HEK293 (cell line): ENCODE measurements around the gene TDO2.

Experiments used
- CTCF ChIA-PET: fragments of 350-600 bp; formaldehyde crosslinking; extraction: SDS; loops from one replicate; lab custom pipeline; 2021; ENCODE audit warnings: antibody characterized with exemption; lab: Yijun Ruan, JAX
- POLR2A ChIA-PET: fragments of 300-600 bp; formaldehyde crosslinking; extraction: SDS; loops from one replicate; lab custom pipeline; 2020; ENCODE audit warnings: antibody characterized with exemption, inconsistent platforms; lab: Yijun Ruan, JAX
- H3K27ac ChIP-seq: fragments of 200-500 bp; sonication (Bioruptor generic); 2 replicates; pipeline ENCODE4 v1.5.1; 2014; ENCODE audit warnings: low read depth, low read length, control low read depth, inconsistent platforms; ENCODE audit errors: extremely low read depth
- H3K36me3 ChIP-seq, 2 experiments: fragments of 200-500 bp in 1 of 2; sonication (Bioruptor generic) in 1 of 2; 1 replicate in 1 of 2; 2 replicates in 1 of 2; pipeline ENCODE4 v1.5.1; 2014 to 2017; ENCODE audit warnings: inconsistent platforms in 2 of 2, low read length in 2 of 2; ENCODE audit not compliant: control insufficient read depth in 2 of 2, insufficient read depth in 1 of 2
- H3K4me1 ChIP-seq: fragments of 200-500 bp; sonication (Bioruptor generic); 2 replicates; pipeline ENCODE4 v1.5.1; 2014; ENCODE audit warnings: mild to moderate bottlenecking, low read length, inconsistent platforms; ENCODE audit not compliant: control insufficient read depth, insufficient read depth
- H3K4me3 ChIP-seq: 2 replicates; pipeline ENCODE4 v1.5.1; 2011; ENCODE audit warnings: low read depth, mild to moderate bottlenecking, control low read depth, low read length, moderate library complexity
- H3K9me3 ChIP-seq: fragments of 200-500 bp; sonication (Bioruptor generic); 2 replicates; pipeline ENCODE4 v1.5.1; 2014; ENCODE audit warnings: low read depth, low read length, inconsistent platforms; ENCODE audit not compliant: control insufficient read depth, insufficient read depth
- HOXD13 ChIP-seq: sonication (generic); formaldehyde crosslinking; IDR thresholded peaks from 2 replicates; pipeline ENCODE4 v1.8.0; 2022; ENCODE audit warnings: missing genetic modification reagents, borderline replicate concordance
- KLF8 ChIP-seq: fragments of 450-650 bp; formaldehyde crosslinking; IDR thresholded peaks from 2 replicates; pipeline ENCODE4 v1.5.1; 2016; ENCODE audit warnings: missing biosample characterization, missing genetic modification characterization
- OVOL3 ChIP-seq: fragments of 450-650 bp; formaldehyde crosslinking; IDR thresholded peaks from 2 replicates; pipeline ENCODE4 v1.5.1; 2016; ENCODE audit warnings: missing biosample characterization, missing genetic modification characterization
- SCRT1 ChIP-seq: fragments of 450-650 bp; formaldehyde crosslinking; IDR thresholded peaks from 2 replicates; pipeline ENCODE4 v1.5.1; 2016; ENCODE audit warnings: missing biosample characterization, missing genetic modification characterization, borderline replicate concordance
- SP2 ChIP-seq: fragments of 450-650 bp; formaldehyde crosslinking; IDR thresholded peaks from 2 replicates; pipeline ENCODE4 v1.5.1; 2016; ENCODE audit warnings: missing biosample characterization, missing genetic modification characterization
- TCF7L2 ChIP-seq: IDR thresholded peaks from 2 replicates; pipeline ENCODE4 v1.6.1; 2011; ENCODE audit warnings: low read depth, mild to moderate bottlenecking, inconsistent platforms, low read length, moderate library complexity, borderline replicate concordance
- ZBTB17 ChIP-seq: fragments of 450-650 bp; formaldehyde crosslinking; IDR thresholded peaks from 2 replicates; pipeline ENCODE4 v1.5.1; 2016; ENCODE audit warnings: missing biosample characterization, missing genetic modification characterization
- ZBTB8A ChIP-seq: fragments of 450-650 bp; formaldehyde crosslinking; IDR thresholded peaks from 2 replicates; pipeline ENCODE4 v1.5.1; 2016; ENCODE audit warnings: missing biosample characterization, missing genetic modification characterization
- ZEB2 ChIP-seq: fragments of 450-650 bp; formaldehyde crosslinking; IDR thresholded peaks from 2 replicates; pipeline ENCODE4 v1.5.1; 2016; ENCODE audit warnings: missing biosample characterization, missing genetic modification characterization
- ZNF341 ChIP-seq: fragments of 450-650 bp; formaldehyde crosslinking; IDR thresholded peaks from 2 replicates; pipeline ENCODE4; 2016; ENCODE audit warnings: low read depth, missing biosample characterization, missing genetic modification characterization
- ZNF394 ChIP-seq: fragments of 450-650 bp; formaldehyde crosslinking; IDR thresholded peaks from 2 replicates; pipeline ENCODE4 v1.5.1; 2016; ENCODE audit warnings: missing biosample characterization, missing genetic modification characterization, mild to moderate bottlenecking, moderate library complexity, borderline replicate concordance
- ZNF561 ChIP-seq: fragments of 450-650 bp; IDR thresholded peaks from 2 replicates; pipeline ENCODE4 v1.5.1; 2018; ENCODE audit warnings: missing biosample characterization, missing genetic modification characterization, borderline replicate concordance
- ZNF654 ChIP-seq: fragments of 450-650 bp; formaldehyde crosslinking; IDR thresholded peaks from 2 replicates; pipeline ENCODE4 v1.5.1; 2016; ENCODE audit warnings: low read depth, missing biosample characterization, missing genetic modification characterization
- ZNF785 ChIP-seq: fragments of 450-650 bp; formaldehyde crosslinking; IDR thresholded peaks from 2 replicates; pipeline ENCODE4 v1.5.1; 2016; ENCODE audit warnings: missing biosample characterization, missing genetic modification characterization
- TF ChIP-seq, protein P1 (sequence below): fragments of 450-650 bp; formaldehyde crosslinking; conservative IDR thresholded peaks from 2 replicates; pipeline ENCODE4 v1.5.1; 2016; ENCODE audit warnings: low read depth, missing biosample characterization, missing genetic modification characterization
- TF ChIP-seq, protein P2 (sequence below): fragments of 450-650 bp; formaldehyde crosslinking; IDR thresholded peaks from 2 replicates; pipeline ENCODE4 v1.5.1; 2016; ENCODE audit warnings: missing biosample characterization, missing genetic modification characterization
- TF ChIP-seq, protein P3 (sequence below): fragments of 450-650 bp; formaldehyde crosslinking; IDR thresholded peaks from 2 replicates; pipeline ENCODE4 v1.5.1; 2016; ENCODE audit warnings: missing biosample characterization, missing genetic modification characterization
- TF ChIP-seq, protein P4 (sequence below): fragments of 450-650 bp; formaldehyde crosslinking; IDR thresholded peaks from 2 replicates; pipeline ENCODE4 v1.5.1; 2016; ENCODE audit warnings: missing biosample characterization, missing genetic modification characterization
- TF ChIP-seq, protein P5 (sequence below): fragments of 450-650 bp; formaldehyde crosslinking; IDR thresholded peaks from 2 replicates; pipeline ENCODE4 v1.5.1; 2016; ENCODE audit warnings: missing biosample characterization, missing genetic modification characterization
- TF ChIP-seq, protein P6 (sequence below): fragments of 450-650 bp; formaldehyde crosslinking; IDR thresholded peaks from 2 replicates; pipeline ENCODE4 v1.5.1; 2016; ENCODE audit warnings: missing biosample characterization, missing genetic modification characterization

The TDO2 gene

DNA sequence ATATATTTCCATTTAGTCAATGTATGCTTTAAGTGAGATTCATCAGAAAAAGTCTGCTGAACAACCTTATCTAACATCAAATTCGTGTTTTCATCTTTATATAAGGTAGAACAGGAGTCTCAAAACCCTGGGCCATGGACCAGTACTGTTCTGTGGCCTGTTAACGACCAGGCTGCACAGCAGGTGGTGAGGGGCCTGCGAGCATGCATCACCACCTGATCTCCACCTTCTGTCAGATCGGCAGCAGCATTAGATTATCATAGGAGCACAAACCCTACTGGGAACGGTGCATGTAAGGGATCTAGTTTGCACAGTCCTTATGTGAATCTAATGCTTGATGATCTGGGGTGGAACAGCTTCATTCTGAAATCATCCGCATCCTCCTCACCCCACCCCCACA is 47.0 kb downstream of the TDO2 start (continued):
- TF ChIP-seq, protein P1, sequence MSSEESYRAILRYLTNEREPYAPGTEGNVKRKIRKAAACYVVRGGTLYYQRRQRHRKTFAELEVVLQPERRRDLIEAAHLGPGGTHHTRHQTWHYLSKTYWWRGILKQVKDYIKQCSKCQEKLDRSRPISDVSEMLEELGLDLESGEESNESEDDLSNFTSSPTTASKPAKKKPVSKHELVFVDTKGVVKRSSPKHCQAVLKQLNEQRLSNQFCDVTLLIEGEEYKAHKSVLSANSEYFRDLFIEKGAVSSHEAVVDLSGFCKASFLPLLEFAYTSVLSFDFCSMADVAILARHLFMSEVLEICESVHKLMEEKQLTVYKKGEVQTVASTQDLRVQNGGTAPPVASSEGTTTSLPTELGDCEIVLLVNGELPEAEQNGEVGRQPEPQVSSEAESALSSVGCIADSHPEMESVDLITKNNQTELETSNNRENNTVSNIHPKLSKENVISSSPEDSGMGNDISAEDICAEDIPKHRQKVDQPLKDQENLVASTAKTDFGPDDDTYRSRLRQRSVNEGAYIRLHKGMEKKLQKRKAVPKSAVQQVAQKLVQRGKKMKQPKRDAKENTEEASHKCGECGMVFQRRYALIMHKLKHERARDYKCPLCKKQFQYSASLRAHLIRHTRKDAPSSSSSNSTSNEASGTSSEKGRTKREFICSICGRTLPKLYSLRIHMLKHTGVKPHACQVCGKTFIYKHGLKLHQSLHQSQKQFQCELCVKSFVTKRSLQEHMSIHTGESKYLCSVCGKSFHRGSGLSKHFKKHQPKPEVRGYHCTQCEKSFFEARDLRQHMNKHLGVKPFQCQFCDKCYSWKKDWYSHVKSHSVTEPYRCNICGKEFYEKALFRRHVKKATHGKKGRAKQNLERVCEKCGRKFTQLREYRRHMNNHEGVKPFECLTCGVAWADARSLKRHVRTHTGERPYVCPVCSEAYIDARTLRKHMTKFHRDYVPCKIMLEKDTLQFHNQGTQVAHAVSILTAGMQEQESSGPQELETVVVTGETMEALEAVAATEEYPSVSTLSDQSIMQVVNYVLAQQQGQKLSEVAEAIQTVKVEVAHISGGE (tag by site-specific recombination): no peak
- no peak for TF ChIP-seq ZEB2 (tag by site-specific recombination)
- TF ChIP-seq ZNF654: no peak
- no peak for TF ChIP-seq ZNF785 (tag by site-specific recombination)
- TF ChIP-seq, all 188 proteins: peak for 0

DNA sequence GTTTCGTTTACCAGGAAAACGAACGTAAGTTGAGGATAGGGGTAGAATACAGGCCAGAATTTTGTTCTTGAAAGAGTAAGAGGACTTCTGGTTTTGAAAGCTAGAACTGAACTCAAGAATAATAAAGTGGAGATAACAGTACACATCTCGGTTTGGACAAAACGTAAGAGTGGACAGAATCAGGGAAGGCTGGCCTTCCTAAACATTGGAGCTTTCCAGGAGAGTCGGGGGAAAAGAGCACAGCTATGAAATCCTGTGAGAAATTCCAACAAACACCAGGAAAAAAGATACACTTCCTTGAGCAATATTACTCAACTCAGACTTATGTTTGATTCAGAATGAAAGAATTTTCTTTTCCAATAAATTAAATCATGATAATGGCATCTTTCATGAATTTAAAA is 49.0 kb downstream of the TDO2 start:
- no peak overlapping the region for H3K4me3 ChIP-seq
- no peak for TF ChIP-seq HOXD13 (CRISPR knock-in tag)
- no peak for TF ChIP-seq KLF8 (tag by site-specific recombination)
- no peak overlapping the region for H3K27ac ChIP-seq
- H3K36me3 ChIP-seq: no peaks in the 10 kb centered on the region
- no peaks in the 10 kb centered on the region for H3K9me3 ChIP-seq
- CTCF ChIA-PET: interaction anchor here (0.6 to 3.7 kb wide), 12 partner anchors 8 to 1096 kb away, joined by 3 to 32 read pairs (median 4); no protein-coding TSS in a partner anchor
- 0 out of 2 replicates have a peak, but pooled peaks cover 4% of the 10 kb centered on the region for H3K4me1 ChIP-seq
- POLR2A ChIA-PET: no interaction called here

DNA sequence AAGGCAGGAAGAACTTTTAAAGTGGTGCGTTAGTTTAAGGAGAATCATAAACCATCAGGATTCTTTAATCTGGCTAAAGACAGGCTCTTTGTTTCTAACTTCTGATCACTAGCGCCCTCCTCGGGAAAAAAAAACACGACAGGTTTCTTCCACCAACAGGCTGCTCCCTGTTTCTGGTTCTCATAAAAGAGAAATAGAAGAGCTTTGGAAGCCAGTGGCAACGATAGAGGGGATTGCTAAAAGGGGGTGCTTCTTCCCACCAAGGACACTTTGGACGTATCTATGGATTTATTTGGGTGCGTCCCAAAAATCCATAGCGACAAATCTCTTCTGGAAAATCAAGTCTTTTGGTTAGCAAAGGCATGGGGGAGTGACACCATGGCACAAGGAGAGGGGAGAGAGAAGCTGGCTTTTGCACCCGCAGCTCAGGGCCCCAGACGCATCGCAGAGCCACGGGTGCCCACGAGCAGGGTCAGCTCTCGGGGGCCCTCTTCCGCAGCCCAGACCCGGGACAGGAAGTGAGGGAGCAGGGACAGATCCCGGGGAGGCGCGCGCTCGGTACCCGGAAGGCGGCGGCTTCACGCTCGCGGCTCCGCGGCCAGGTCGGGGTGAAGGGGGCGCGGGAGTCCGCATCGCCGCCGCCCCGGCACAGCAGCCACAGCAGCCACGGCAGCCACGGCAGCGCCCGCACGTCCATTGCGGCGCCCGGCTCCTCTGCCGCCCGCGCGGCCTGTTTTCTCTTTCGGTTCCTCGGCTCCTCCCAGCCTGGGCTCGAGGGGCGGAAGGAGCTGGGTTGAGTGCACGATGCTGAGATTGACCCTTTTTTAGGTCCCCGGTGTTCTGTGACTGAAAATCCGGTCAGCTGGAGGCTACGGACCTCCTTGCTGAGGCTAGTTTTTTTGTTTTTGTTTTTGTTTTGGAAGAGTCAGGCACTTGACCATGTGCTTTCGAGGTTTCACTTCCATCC is 49.9 kb downstream of the TDO2 start, which contains the start of gene CTSO:
Gene CTSO, minus strand, starts transcription at position 716 of the 967 bp plus-strand sequence. Its CDS starts 19 bp downstream, at position 697.
- POLR2A ChIA-PET: no interaction called here
- 0 out of 2 replicates have a peak, but pooled peaks cover 4% of the 10 kb centered on the region for H3K4me1 ChIP-seq
- peak within 1 kb of the TSS; percentile 45 for H3K4me3 ChIP-seq
- peak within 1 kb of the TSS; percentile 88 for H3K27ac ChIP-seq
- no peaks in the 10 kb centered on the region for H3K36me3 ChIP-seq
- no peaks in the 10 kb centered on the region for H3K9me3 ChIP-seq
- CTCF ChIA-PET: interaction anchor here (0.6 to 3.7 kb wide), 22 partner anchors 9 to 1366 kb away, joined by 3 to 32 read pairs (median 3); no protein-coding TSS in a partner anchor
- TF ChIP-seq ZNF341: peak; percentile 65
- 0 out of 2 replicates have a peak, but pooled peaks have one; percentile 43 for TF ChIP-seq SCRT1 (tag by site-specific recombination)
- TF ChIP-seq, protein P2, sequence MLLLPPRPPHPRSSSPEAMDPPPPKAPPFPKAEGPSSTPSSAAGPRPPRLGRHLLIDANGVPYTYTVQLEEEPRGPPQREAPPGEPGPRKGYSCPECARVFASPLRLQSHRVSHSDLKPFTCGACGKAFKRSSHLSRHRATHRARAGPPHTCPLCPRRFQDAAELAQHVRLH (tag by site-specific recombination): no peak
- TF ChIP-seq, protein P3, sequence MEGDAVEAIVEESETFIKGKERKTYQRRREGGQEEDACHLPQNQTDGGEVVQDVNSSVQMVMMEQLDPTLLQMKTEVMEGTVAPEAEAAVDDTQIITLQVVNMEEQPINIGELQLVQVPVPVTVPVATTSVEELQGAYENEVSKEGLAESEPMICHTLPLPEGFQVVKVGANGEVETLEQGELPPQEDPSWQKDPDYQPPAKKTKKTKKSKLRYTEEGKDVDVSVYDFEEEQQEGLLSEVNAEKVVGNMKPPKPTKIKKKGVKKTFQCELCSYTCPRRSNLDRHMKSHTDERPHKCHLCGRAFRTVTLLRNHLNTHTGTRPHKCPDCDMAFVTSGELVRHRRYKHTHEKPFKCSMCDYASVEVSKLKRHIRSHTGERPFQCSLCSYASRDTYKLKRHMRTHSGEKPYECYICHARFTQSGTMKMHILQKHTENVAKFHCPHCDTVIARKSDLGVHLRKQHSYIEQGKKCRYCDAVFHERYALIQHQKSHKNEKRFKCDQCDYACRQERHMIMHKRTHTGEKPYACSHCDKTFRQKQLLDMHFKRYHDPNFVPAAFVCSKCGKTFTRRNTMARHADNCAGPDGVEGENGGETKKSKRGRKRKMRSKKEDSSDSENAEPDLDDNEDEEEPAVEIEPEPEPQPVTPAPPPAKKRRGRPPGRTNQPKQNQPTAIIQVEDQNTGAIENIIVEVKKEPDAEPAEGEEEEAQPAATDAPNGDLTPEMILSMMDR (tag by site-specific recombination): peak; percentile 74; the same call in 1 of the 2 replicates
- TF ChIP-seq, protein P4, sequence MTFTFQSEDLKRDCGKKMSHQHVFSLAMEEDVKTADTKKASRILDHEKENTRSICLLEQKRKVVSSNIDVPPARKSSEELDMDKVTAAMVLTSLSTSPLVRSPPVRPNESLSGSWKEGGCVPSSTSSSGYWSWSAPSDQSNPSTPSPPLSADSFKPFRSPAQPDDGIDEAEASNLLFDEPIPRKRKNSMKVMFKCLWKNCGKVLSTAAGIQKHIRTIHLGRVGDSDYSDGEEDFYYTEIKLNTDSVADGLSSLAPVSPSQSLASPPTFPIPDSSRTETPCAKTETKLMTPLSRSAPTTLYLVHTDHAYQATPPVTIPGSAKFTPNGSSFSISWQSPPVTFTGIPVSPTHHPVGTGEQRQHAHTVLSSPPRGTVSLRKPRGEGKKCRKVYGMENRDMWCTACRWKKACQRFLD (tag by site-specific recombination): no peak
- TF ChIP-seq ZBTB8A (tag by site-specific recombination): peak; percentile 49
- TF ChIP-seq SP2 (tag by site-specific recombination): no peak
- TF ChIP-seq, protein P5, sequence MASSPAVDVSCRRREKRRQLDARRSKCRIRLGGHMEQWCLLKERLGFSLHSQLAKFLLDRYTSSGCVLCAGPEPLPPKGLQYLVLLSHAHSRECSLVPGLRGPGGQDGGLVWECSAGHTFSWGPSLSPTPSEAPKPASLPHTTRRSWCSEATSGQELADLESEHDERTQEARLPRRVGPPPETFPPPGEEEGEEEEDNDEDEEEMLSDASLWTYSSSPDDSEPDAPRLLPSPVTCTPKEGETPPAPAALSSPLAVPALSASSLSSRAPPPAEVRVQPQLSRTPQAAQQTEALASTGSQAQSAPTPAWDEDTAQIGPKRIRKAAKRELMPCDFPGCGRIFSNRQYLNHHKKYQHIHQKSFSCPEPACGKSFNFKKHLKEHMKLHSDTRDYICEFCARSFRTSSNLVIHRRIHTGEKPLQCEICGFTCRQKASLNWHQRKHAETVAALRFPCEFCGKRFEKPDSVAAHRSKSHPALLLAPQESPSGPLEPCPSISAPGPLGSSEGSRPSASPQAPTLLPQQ (tag by site-specific recombination): peak; percentile 66; the same call in 1 of the 2 replicates
- TF ChIP-seq OVOL3: no peak
- peak; percentile 69 for TF ChIP-seq ZBTB17 (tag by site-specific recombination)
- peak; percentile 21; the same call in 1 of the 2 replicates for TF ChIP-seq ZNF394
- peak; percentile 82; the same call in 1 of the 2 replicates for TF ChIP-seq ZNF561 (tag by site-specific recombination)
- no peak for TF ChIP-seq TCF7L2
- TF ChIP-seq, protein P6, sequence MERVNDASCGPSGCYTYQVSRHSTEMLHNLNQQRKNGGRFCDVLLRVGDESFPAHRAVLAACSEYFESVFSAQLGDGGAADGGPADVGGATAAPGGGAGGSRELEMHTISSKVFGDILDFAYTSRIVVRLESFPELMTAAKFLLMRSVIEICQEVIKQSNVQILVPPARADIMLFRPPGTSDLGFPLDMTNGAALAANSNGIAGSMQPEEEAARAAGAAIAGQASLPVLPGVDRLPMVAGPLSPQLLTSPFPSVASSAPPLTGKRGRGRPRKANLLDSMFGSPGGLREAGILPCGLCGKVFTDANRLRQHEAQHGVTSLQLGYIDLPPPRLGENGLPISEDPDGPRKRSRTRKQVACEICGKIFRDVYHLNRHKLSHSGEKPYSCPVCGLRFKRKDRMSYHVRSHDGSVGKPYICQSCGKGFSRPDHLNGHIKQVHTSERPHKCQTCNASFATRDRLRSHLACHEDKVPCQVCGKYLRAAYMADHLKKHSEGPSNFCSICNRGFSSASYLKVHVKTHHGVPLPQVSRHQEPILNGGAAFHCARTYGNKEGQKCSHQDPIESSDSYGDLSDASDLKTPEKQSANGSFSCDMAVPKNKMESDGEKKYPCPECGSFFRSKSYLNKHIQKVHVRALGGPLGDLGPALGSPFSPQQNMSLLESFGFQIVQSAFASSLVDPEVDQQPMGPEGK (tag by site-specific recombination): peak; percentile 50
